ENCODE measurements around the gene ERV3-1. TPM values are rescaled to one million over a fixed set of nuclear protein-coding genes. Genes with fewer than 3 reads are reported as not detected.

Gene ERV3-1
- total and polyA plus RNA-seq, 3 donors from 2014 or later: 14.8 to 92.4 (median 75.7) TPM

DNA sequence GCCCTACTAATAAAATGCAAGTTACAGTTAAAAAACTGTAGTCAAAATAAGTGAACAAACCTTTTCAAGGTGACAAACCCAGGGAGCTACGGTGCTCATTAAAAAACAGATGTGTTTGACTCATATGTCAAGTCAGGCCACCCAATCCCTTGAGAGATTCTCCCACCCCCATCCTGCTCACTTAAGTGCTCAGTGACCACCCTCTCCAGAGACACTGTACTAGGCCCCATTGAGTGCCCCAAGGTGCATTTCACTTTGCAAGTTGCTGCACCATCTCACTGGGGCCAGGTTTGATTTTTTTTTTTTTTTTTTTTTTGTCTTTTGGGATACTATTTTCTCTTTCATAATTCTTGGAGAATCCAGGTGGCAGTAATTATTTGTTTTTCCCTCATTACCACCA, 1.9 kb downstream of the ERV3-1 start:
- intact Hi-C loops (cut with DNase I; ENCODE audit: low total_unique reads): no loop called here
- no peaks in the 10 kb centered on the region for H3K9me3 ChIP-seq
- H3K27me3 ChIP-seq: no peaks in the 10 kb centered on the region
- no peaks in the 10 kb centered on the region for H3K36me3 ChIP-seq (ENCODE audit: low read depth, missing control alignments)
- 62 to 68% methylated on average over 1 of the region's 1 CpG for WGBS, 2 donors
- H3K27ac ChIP-seq: peak overlapping the region; percentile 4 to 85
- peak overlapping the region in 1 of 2 donors; percentile 87 for H3K4me3 ChIP-seq
- TF ChIP-seq, protein P1, sequence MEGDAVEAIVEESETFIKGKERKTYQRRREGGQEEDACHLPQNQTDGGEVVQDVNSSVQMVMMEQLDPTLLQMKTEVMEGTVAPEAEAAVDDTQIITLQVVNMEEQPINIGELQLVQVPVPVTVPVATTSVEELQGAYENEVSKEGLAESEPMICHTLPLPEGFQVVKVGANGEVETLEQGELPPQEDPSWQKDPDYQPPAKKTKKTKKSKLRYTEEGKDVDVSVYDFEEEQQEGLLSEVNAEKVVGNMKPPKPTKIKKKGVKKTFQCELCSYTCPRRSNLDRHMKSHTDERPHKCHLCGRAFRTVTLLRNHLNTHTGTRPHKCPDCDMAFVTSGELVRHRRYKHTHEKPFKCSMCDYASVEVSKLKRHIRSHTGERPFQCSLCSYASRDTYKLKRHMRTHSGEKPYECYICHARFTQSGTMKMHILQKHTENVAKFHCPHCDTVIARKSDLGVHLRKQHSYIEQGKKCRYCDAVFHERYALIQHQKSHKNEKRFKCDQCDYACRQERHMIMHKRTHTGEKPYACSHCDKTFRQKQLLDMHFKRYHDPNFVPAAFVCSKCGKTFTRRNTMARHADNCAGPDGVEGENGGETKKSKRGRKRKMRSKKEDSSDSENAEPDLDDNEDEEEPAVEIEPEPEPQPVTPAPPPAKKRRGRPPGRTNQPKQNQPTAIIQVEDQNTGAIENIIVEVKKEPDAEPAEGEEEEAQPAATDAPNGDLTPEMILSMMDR (IDR thresholded peaks at IDR 0.05): no peak
- H3K4me1 ChIP-seq: peaks cover 13% of the 10 kb centered on the region
- DNase-seq: no peak

DNA sequence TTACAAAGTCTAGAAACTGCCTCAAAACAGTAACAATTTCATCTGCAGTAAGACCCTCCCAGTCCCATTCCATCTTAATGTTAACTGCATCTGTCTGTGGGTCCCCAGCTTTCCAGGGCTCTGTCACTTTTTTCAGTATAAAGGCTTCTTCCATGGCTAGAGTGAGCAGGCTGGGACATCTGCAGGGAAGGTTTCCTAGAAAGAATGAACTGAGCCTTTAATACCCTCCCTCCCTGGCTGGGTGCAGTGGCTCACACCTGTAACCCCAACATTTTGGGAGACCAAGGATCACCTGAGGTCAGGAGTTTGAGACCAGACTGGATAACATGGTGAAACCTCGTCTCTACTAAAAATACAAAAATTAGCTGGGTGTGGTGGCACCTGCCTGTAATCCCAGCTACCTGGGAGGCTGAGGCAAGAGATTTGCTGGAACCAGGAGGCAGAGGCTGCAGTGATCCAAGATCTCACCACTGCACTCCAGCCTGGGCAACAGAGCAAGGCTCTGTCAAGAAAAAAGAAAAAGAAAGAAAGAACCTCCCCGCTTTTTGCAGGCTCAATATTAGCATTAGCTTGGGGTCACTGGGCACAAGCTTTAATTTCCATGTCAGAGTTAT, 3.4 kb downstream of the ERV3-1 start:
- H3K9me3 ChIP-seq: no peaks in the 10 kb centered on the region
- intact Hi-C loops (cut with DNase I; ENCODE audit: low total_unique reads): no loop called here
- H3K4me1 ChIP-seq: peaks cover 25% of the 10 kb centered on the region
- DNase-seq: no peak
- TF ChIP-seq, protein P1 (IDR thresholded peaks at IDR 0.05): no peak
- no peak for TF ChIP-seq POLR2A (IDR thresholded peaks at IDR 0.05)
- no peaks in the 10 kb centered on the region for H3K27me3 ChIP-seq
- no peak overlapping the region for H3K4me3 ChIP-seq
- H3K36me3 ChIP-seq (ENCODE audit: low read depth, missing control alignments): no peaks in the 10 kb centered on the region
- WGBS, 2 donors: 78 to 92% methylated on average over 2 of the region's 2 CpGs
- peak overlapping the region; percentile 26 to 42 for H3K27ac ChIP-seq

DNA sequence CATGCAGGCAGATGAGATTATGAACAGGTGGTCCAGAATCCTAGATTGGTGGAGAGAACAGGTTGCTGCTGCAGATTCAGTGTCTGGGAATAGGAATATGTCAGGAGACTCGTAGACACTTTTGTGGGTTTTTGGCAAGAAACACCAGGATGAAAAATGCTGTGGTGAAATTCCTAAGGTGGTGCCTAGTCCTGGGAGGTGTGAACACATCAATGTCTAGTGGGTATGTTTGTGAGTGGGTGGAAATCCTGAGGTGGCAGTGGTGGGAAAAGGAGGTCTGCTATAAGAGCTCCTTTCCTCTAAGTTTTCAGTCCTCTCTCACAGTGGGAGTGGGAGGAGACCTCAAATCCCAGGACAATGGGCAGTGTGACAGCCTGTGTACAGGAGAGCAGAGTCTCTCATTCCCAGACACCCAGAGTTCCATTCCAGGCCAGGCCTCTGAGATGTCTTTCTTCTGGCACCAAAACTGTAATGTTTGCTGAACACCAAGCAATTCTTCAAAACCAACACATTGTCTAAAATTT, 5.1 kb downstream of the ERV3-1 start:
- H3K36me3 ChIP-seq (ENCODE audit: low read depth, missing control alignments): no peaks in the 10 kb centered on the region
- H3K9me3 ChIP-seq: no peaks in the 10 kb centered on the region
- intact Hi-C loops (cut with DNase I; ENCODE audit: low total_unique reads): no loop called here
- peak overlapping the region in 1 of 2 donors; percentile 42 for H3K27ac ChIP-seq
- TF ChIP-seq, protein P1 (IDR thresholded peaks at IDR 0.05): no peak
- TF ChIP-seq POLR2A (IDR thresholded peaks at IDR 0.05): no peak
- H3K27me3 ChIP-seq: no peaks in the 10 kb centered on the region
- DNase-seq: no peak
- no peak overlapping the region for H3K4me3 ChIP-seq
- peaks cover 29% of the 10 kb centered on the region for H3K4me1 ChIP-seq
- 0% methylated on average over 1 of the region's 1 CpG for WGBS, 2 donors

DNA sequence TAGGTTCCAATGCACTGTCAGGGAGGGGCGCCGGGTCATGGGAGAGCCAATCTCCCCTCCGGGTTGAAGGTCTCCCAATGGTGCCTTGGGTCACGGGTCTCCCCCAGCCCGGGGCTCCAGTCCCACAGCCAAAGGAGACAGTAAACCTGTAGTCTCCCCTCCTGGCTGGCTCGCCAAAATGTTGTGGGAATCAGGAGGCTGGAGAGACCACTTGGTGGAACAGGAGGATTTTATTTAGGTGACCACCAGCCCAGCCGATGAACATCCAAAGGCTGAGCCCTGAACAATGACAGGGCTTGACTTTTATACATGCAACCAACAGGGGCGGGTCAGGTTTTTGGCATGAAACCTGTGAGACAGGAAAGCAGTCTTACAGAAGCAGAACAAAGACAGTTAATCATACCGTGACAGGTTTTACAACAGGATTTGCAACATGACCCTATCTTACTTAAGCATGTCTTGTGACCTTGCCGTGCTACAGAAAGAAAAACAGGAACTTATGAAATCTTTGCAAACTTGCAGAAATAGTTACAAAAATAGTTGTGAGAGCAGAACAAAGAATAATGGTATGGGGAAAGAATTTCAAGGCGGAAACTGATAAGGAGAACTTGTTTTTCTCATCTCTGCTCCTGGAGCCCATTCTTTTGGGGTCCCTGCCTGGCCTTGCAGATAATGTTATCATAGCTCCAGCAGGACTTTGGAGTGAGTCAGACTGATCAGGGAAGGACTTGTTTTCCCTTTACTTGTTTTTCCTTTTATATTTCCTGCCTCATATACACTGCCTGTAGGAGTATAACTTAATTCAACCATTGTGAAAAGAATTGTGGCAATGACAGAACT, 7.1 kb downstream of the ERV3-1 start:
- DNase-seq: peak; percentile 44
- Histone ChIP-seq H3K4me1 (peaks cover 33% of the 10 kb centered on the region), H3K36me3 (ENCODE audit: low read depth, missing control alignments) (no peaks in the 10 kb centered on the region), H3K27me3 (no peaks in the 10 kb centered on the region), H3K9me3 (no peaks in the 10 kb centered on the region), H3K4me3 (no peak overlapping the region), H3K27ac (peak overlapping the region; percentile 75 to 78)
- WGBS, 2 donors: 60 to 73% methylated on average over 5 to 11 of the region's 11 CpGs
- intact Hi-C loops (cut with DNase I; ENCODE audit: low total_unique reads): no loop called here
- no peak for TF ChIP-seq POLR2A (IDR thresholded peaks at IDR 0.05)
- TF ChIP-seq, protein P1 (IDR thresholded peaks at IDR 0.05): no peak

Data from testis (tissue), 3 donors.